GM10266 (cell line): ENCODE results near the gene RAP1GAP.

Experiments
- DNase-seq: peaks from one replicate; pipeline ENCODE4 v3.0.0; 2012; ENCODE audit errors: extremely low spot score
- TF ChIP-seq, protein P1 (sequence below): IDR thresholded peaks from 2 replicates; pipeline ENCODE4 v1.5.1; 2012; ENCODE audit warnings: mild to moderate bottlenecking, low read depth; ENCODE audit not compliant: control insufficient read depth, insufficient read depth; ENCODE audit errors: missing control alignments

Gene RAP1GAP

DNA sequence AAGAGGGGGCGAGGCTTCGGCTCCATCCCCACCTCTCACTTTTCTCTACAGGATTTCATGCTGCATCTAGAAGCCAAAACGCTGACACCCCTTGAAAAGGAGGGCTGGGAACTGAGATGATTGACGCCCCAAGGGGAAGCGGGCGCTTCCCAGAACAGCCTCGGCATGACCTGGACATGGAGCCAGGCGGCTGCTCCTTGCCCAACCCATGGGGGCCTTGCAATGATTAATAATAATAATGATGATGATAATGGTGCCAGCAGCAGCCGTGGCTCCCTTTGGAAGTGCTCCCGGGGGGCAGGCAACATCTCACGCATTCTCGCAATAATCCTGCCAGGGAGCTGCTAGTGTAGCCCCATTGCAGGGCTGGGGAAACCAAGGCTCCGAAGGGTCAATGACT is 78.2 kb downstream of the RAP1GAP start:
- TF ChIP-seq, protein P1, sequence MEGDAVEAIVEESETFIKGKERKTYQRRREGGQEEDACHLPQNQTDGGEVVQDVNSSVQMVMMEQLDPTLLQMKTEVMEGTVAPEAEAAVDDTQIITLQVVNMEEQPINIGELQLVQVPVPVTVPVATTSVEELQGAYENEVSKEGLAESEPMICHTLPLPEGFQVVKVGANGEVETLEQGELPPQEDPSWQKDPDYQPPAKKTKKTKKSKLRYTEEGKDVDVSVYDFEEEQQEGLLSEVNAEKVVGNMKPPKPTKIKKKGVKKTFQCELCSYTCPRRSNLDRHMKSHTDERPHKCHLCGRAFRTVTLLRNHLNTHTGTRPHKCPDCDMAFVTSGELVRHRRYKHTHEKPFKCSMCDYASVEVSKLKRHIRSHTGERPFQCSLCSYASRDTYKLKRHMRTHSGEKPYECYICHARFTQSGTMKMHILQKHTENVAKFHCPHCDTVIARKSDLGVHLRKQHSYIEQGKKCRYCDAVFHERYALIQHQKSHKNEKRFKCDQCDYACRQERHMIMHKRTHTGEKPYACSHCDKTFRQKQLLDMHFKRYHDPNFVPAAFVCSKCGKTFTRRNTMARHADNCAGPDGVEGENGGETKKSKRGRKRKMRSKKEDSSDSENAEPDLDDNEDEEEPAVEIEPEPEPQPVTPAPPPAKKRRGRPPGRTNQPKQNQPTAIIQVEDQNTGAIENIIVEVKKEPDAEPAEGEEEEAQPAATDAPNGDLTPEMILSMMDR = no peak
- DNase-seq = no peak

DNA sequence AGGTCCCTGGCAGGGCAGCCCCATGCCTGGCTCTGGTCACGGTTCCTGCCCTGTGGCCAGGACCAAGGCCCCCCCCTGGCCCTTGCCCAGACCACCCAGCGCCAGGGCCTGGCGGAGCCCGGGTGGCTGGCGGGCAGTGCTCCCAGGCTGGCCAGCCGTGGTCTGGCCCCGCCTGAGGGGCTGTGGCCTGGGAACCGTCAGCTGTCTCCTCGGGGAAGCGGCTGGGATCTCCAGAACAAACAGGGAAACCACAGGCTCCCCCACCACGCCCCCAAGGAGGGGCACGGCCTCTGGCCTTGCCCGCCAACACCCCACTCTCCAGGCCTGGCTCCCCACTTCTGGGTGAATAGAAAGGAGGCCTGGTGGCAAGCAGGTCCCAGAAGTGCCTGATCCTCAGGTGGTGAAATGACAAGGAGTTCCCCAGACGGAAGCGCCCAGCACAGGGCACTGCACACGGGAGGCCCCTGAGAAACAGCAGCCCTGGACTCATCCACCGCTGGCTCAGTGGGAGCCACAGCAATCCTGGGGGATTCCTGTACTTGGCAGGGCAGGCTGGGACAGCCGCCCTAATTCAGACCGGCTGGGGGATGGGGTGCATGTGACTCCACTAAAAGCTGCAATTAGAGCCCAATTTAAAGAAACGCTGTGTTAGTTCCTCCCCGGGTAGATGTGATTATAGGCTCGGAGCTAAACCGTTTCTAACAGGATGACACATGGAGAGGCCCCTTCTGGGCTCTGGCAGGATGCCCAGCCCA is 78.9 kb downstream of the RAP1GAP start:
- DNase-seq = no peak

DNA sequence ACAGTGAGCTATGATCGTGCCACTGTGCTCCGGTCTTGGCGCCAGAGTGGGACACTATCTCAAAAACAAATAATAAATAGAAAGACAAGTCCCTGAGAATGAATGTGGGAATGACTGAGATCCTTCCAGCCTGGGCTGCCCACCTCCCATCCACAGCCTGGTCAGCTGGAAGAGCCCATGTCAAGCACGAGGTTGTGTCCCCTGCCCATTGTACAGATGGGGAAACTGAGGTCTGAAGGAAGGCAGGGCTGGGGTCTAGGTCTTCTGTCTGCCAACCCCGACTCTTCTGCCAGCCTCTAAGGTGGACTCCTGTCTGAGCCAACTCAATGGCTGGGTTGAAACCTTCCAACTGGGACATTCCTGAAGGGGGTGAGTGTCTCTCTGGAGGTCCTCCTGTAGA is 79.5 kb downstream of the RAP1GAP start:
- TF ChIP-seq, protein P1 = no peak
- no peak for DNase-seq

More for the DNA sequence above, 78.9 kb downstream of the RAP1GAP start:
- TF ChIP-seq, protein P1 = no peak

DNA sequence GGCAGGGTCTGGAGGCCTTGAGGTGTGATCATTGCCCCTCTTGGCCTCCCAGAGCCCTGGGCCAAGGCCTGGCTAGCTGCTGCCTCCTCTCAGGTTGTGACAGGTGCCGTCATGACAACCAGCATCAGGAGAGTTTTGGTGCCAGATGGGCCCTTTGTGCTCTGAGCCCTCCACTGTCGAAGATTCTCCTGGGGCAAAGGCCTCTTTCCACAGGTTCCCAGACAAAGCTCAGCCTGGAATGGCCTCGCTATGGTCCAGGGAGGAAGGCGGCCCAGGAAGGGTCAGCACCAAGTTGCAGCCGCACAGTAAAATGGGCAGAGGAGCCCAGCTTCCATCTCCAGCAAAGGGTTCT is 81.6 kb downstream of the RAP1GAP start:
- TF ChIP-seq, protein P1 = no peak
- DNase-seq = no peak

DNA sequence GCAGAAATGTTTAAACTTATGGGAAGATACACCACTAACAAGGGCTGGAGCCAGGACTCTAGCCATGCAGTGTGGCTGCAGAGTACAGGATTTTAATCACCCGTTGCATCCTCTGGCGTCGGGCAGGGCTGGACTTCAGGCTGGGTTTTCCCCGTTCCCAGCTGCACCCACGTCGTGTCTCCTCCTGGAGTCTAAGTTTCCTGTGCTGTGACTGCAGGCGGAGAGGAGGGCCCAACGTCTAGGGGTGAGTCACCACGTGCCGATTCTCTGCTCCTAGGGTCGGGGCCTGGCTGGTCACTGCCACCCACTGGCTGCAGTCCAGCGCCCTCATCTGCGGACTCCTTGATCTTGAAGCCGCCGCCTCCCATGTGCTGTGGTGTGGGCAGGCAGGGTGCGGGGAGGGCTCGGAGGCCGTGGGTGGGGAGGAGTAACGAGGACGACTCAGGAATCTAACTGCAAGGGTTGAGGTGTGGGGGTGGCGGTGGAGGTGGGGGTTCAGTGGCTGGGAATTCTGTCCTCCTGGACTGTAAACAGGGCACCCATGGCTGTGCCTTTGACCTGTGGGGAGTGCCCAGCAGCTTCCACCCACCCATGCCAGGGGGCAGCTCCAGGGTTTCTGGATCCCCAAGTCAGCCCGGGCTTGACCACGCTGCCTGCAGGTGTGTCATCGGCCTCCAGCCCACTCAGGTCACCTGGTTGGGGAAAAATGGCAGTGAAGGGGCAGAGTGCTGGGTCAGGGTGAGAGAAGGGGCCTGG is 82.1 kb downstream of the RAP1GAP start:
- DNase-seq = no peak
- TF ChIP-seq, protein P1 = no peak

DNA sequence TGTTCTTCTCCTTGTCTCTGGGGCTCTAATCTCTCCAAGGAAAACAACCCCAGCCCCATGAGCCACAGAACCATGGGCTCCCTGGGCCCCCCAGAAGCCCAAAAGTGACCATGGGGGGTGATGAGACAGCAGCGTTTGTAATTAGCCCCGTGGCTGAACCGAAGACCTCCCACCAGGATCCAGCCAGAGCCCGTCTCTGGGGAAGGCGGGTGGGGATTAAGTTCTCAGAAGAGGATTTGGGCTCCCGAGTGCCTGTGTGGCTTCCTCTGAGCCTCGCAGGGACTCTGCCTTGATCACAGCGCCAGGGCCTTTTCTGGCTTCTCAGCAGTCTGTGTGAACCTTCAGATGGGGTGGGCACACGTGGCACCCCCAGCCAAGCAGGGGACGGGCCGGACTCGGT is 82.9 kb downstream of the RAP1GAP start:
- TF ChIP-seq, protein P1 = no peak
- no peak for DNase-seq

DNA sequence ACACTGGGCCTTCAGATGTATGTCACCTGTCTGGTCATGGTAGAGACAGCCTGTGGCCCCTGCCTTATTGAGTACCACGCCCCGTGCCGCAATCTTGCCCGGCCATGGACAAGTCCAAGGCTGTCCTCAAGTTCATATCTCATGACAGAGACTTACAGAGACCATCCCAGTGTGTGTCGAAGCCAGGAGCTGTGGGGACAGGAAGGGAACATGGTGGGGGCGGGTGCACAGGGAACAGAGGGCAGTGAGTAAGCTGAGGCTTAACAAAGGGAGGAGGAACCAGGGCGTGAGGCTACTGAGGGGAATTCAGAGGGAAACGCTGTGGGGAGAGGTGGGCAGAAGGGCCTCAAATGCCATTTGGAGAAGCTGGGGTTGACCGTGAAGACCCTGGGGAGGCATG is 84.1 kb downstream of the RAP1GAP start:
- no peak for DNase-seq
- TF ChIP-seq, protein P1 = no peak
